ENCODE results near the gene FBXL17.

The FBXL17 gene

DNA sequence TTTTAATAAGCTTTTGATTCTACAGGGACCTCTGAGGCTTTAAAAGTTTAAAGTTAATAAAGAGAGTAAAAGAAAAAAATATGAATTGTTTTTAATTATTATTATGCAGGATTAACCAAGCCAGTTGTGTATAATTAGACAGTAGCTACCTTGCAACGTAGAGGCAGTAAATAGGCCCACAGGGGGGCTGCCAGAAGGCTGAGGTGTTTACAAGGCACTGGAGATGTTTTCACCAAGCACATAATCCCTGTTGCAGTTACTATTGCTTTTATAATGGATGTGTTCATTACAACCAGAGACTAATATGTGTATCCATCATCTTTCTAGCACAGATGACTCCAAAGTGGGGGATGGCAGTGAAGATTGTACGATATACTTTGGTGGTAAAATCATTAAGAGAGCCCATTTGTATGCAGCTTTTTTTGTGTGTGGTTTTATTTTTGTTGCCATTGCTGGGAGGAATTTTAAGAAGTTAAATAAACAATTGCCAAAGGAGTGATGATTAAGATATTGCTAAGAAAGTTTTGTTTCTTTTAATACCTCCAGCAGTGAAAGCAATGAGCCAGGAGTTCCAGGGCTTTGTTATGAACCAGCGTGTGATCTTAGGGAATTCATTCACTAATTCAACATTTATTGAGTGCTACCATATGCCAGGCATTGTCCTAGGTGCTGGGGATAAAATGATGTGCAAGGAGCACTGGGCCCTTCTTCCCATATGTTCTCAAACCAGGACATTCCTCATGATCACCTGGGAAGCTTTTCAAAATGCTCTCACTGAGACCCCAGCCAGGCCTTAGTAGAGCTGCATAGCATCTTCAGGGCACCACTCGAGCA lies 572.5 kb downstream of the FBXL17 start:
- no peak for DNase-seq (ENCODE audit: low read depth)
